NOMO-1 (cell line): ENCODE data around the gene TMEM131L.
"Not testable (repeated sequence)": the region's sequence is repeated elsewhere in the genome, so short reads cannot be mapped to it uniquely, and the experiment has no call there.

Experiments
- DNase-seq, 2 experiments: peaks; one replicate each; lab custom pipeline; 2025; ENCODE audit not compliant: unreplicated experiment in 2 of 2; lab: John Stamatoyannopoulos, UW

Gene TMEM131L

DNA sequence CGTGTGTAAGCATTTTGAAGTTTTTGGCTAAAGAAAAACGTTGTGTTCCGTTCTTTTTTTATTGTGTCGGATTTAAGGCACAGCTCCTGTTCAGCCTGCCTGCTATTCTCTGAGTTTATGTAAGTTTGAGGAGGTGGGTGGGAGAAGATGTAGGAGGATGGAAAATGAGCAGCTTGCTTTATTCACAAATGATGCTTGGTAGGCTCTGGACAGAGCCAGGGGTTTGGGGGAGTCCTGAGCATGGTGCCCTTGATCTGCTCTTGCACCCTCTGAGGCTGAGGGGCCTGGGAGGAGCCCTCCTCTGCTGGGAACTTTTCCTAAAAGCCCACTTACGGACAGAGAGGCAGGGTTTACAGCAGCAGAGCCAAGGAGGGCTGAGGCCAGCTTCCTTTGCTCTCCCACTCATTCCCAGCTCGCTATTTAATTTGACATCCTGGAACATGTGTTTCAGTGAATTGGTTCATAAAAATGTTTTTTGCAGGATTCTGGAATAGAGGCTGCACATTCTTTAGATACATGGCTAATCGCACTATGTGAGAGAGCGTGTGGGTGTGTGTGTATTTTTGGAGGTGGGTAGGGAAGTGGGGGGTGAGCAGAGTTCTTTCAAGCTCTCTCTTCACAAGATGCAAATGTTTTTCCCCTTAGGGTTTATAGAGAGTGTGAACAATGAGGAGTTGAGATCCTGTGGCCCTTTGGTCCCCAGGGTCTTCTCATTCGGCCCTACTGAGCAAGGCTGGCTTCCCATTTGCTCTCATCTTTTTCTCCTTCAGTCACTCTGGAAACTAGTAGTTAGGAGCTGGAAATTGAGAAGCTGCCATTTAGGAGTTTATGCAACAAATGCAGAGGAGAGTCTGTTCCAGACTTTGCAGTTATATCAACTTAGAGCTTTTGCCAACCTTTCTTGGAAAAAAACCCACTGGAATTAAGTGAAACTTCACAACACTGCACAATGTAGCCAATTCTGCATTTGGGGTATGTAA, 32.1 kb downstream of the TMEM131L start:
- no peak for DNase-seq

GRCh38 chr4:153499005-153499404, 32.8 kb downstream of the TMEM131L start:
- no peak for DNase-seq

- no peak for DNase-seq
Observed at GRCh38 chr4:153501578-153501977, 35.4 kb downstream of the TMEM131L start.

- DNase-seq = no peak
Observed at GRCh38 chr4:153502584-153502983, 36.4 kb downstream of the TMEM131L start.

- no peak for DNase-seq
Observed at GRCh38 chr4:153506341-153507309, 40.5 kb downstream of the TMEM131L start.

DNA sequence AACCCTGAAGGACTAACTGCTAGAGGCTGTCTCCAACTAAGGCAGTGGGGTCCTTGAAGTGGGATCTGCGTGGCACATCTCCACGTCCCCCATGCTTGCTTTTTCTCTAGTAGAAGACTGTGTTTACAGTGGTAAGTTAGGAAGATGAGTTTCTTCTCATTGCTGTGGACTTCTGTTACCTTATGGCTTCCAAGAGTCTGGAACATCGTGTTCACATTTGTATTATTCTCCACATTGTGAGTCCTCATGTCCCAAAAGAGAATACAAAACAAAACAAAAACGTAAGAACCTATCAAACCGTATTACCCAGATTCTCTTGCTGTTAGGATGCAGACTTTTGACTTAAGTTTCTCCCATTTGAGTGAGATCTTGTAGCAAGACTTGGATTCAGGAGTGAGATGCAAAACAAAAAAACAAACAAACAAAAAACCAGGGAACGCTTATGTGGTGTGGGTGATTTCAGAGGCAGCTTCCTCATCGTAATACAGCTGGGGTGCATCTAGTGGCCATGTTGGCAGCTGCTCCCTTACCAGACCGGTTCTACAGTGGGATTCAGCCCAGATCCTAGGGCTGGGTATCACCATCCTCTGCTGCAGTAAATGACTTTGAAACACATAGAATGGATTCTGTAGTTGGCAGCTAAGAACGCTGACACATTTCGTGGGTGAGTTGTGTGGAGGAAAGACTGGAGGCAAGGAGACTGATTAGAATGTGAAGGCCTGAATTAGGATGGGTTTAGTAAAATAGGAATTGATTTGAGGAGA, 41.3 kb downstream of the TMEM131L start:
- DNase-seq = no peak

DNA sequence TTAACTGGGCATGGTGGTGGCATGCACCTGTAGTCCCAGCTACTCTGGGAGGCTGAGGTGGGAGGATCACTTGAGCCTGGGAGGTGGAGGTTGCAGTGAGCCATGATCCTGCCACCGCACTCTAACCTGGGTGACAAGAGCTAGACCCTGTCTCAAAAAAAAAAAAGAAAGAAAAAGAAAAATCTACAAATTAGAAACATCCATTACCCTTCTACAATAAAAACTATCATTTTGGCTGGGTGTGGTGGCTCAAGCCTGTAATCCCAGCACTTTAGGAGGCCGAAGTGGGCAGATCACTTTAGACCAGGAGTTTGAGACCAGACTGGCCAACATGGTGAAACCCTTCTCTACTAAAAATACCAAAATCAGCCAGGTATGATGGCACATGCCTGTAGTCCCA, 43.1 kb downstream of the TMEM131L start:
- DNase-seq = not testable (repeated sequence)

DNA sequence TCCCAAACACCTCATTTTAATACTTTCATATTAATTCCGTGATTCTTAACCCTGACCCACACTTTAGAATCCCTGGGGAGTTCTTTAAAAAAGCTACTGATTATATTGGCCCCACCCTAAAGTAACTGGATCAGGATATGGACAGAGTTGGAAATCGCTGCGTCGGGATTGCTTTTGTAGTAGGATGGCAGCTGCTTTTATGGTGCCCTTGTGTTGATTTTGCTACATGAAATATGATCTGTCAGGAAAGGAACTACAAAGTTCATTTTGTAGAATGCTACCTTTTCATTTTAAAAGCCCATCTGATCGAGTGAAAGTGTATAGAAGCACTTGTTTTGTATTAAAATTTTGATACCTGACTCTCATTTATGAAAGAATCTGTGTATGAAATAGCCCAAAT, 43.6 kb downstream of the TMEM131L start:
- no peak for DNase-seq

DNA sequence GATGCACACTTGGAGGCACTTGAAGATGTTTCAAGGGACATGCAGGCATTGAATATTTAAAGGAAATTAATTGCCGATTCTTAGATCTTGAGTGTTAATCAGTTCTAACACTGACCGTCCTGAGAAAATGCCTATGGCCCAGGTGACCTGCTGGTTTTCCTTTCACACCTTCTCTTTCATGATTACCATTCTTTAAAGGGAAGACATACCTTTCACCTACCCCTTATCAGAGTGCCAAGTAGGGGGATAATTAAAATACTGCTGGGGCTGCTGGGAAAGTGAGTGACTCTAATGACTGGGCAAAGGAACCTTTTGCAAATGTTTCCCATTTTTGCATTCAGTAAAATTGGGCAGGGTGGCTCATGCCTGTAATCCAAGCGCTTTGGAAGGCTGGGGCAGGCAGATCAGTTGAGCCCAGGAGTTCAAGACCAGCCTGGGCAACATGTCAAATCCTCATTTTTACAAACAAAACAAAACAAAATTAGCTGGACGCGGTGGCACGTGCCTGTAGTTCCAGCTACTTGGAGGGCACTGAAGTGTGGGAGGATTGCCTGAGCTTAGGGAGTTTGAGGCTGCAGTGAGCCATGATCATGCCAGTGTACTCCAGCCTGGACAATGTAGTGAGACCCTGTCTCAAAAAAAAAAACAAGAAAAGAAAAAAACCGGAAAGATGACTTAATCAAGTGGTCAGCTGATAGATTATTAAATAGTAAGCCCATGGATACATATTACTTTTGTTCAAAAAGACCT, 44.3 kb downstream of the TMEM131L start:
- DNase-seq = no peak

GRCh38 chr4:153511104-153511503, 44.9 kb downstream of the TMEM131L start:
- no peak for DNase-seq

GRCh38 chr4:153512162-153512852, 46.1 kb downstream of the TMEM131L start:
- no peak for DNase-seq

GRCh38 chr4:153512952-153513500, 46.9 kb downstream of the TMEM131L start:
- no peak for DNase-seq

- DNase-seq = no peak
Observed at GRCh38 chr4:153513596-153513995, 47.4 kb downstream of the TMEM131L start.

DNA sequence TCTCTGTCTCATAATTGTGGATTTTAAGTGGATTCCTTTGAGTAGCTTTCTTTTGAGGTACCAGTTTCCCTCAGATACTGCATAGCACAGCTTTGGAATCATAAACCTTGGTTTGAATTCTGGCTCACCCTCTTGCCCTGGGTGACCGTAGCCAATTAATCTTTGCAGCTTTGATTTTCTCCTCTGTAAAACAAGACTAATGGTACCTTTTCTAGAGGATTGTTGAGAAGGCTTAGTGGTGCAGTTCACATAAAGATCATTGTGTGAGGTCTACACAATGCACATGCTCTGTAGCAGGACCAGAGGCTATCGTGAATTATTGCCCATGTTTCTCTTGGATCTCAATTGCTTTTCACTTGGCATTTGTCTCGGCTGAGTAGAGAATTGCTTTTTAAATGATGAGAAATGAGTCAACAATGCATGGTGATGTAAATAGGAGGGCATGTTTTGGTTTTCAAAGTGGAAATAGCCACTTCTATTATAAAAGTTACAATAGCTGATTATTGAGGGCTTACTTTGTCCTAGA, 47.9 kb downstream of the TMEM131L start:
- no peak for DNase-seq

DNA sequence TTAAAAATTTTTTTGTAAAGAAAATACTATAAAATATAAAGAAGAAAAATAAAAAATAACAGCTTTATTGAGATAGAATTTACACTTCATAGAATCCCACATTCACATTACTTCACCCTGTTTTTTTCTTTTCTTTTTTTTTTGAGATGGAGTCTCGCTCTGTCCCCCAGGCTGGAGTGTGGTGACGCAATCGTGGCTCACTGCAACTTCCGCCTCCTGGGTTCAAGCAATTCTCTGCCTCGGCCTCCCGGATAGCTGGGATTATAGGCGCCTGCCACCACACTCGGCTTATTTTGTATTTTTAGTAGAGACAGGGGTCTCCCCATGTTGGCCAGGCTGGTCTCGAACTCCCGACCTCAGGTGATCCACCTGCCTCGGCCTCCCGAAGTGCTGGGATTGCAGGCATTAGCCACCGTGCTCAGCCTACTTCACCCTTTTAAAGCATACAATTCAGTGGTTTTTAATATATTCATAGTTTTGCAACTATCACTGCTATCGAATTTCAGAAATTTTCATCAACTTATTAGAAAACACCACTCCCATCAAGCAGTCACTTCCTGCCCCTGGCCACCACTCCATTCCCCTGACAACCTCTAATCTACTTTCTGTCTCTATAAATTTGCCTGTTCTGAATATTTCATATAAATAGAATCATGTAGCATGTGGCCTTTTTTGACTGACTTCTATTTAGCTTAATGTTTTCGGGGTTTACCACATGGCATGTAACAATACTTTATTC, 48.7 kb downstream of the TMEM131L start:
- DNase-seq = no peak

DNA sequence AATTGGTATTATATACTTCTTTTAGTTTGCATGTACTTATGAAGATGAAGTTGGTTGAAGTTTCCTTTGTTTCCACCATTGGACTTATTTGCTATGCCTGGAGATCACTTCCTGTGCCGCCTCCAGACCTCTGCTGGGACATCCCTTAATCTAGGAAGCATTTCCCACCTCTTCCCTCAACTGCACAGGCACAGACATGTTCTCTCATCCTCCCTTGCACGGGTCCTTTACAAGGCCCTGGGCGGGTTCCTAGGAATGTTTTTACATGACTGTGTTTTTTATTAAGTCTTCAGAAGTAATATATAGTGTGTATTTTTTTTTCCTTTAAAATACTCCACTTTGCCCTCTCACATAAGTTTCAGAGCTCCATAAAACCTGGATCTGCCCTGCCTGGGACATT, 51.0 kb downstream of the TMEM131L start:
- DNase-seq = no peak

DNA sequence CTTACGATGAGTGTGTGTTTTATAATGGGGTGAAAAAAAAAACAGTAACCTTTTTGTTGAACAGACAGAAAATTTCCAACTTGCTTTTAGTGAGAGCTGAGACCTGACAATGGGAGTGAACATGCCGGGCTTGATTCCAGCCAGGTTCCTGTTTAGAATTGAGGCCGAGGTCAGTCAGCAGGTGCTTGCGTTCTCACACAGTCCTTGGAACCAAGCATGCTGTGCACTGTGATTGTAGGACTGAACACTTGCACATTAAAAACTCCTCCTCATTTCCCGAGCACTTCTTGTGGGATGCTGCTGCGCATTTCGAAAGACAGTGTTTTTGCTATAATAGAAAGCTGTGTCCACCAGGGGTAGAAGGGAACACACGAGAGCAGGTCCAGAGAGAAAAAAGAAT, 51.8 kb downstream of the TMEM131L start:
- DNase-seq = no peak
